ENCODE results near the gene CBY2. TPM values are rescaled to one million over a fixed set of nuclear protein-coding genes. Genes with fewer than 3 reads are reported as not detected.

CBY2 gene
- total RNA-seq, 1 donor from 2014 or later = not detected

DNA sequence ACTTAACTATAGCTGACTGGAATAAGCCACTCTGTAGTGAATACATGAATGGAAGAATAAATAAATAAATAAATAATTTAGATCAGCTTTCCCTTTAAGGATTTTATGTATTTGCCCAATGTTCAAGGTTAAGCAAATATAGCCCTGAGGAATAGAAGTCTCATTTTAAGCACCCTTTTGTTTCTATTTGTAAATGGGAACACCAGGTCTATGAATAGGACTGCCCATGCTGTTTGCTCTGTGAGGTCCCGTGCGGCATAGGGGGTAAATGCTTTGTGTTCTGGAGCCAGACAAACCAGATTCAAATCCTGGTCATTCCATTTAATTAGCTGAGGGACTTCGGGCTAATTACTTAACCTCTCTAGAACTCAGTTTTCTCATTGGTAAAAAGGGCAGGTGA lies 29.3 kb downstream of the CBY2 start:
- Histone ChIP-seq H3K27me3 (ENCODE audit: control insufficient read depth, insufficient read depth, low read length) (peaks cover 5% of the 10 kb centered on the region), H3K36me3 (ENCODE audit: control insufficient read depth, insufficient read depth, low read length) (no peaks in the 10 kb centered on the region), H3K4me3 (ENCODE audit: low read depth, low read length) (no peak overlapping the region)
- no peak for DNase-seq (ENCODE audit: low read depth)
- TF ChIP-seq, protein P1, sequence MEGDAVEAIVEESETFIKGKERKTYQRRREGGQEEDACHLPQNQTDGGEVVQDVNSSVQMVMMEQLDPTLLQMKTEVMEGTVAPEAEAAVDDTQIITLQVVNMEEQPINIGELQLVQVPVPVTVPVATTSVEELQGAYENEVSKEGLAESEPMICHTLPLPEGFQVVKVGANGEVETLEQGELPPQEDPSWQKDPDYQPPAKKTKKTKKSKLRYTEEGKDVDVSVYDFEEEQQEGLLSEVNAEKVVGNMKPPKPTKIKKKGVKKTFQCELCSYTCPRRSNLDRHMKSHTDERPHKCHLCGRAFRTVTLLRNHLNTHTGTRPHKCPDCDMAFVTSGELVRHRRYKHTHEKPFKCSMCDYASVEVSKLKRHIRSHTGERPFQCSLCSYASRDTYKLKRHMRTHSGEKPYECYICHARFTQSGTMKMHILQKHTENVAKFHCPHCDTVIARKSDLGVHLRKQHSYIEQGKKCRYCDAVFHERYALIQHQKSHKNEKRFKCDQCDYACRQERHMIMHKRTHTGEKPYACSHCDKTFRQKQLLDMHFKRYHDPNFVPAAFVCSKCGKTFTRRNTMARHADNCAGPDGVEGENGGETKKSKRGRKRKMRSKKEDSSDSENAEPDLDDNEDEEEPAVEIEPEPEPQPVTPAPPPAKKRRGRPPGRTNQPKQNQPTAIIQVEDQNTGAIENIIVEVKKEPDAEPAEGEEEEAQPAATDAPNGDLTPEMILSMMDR (IDR thresholded peaks at IDR 0.05; ENCODE audit: insufficient read depth, low read length, poor library complexity, severe bottlenecking) = no peak

DNA sequence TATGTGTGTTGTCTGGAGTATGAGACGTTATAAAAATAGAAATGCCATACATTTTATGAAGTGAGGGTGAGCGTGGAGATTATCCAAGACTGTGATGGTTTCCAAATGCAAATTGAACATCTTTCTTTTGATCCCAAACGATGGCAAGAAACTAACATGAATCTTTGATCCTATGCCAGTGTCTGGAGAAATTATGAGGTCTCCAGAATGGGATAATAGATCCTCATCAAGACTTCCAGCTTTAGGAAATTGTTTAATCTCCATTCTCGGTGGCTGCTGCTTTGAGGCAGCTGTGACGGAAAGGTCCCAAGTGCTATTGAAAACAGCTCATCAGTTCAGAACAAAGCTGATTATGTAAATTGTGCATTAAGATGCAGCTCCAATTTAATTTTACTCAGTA lies 30.8 kb downstream of the CBY2 start:
- Histone ChIP-seq H3K27me3 (ENCODE audit: control insufficient read depth, insufficient read depth, low read length) (peaks cover 5% of the 10 kb centered on the region), H3K36me3 (ENCODE audit: control insufficient read depth, insufficient read depth, low read length) (no peaks in the 10 kb centered on the region), H3K4me3 (ENCODE audit: low read depth, low read length) (no peak overlapping the region)
- no peak for DNase-seq (ENCODE audit: low read depth)
- TF ChIP-seq, protein P1 (IDR thresholded peaks at IDR 0.05; ENCODE audit: insufficient read depth, low read length, poor library complexity, severe bottlenecking) = no peak

DNA sequence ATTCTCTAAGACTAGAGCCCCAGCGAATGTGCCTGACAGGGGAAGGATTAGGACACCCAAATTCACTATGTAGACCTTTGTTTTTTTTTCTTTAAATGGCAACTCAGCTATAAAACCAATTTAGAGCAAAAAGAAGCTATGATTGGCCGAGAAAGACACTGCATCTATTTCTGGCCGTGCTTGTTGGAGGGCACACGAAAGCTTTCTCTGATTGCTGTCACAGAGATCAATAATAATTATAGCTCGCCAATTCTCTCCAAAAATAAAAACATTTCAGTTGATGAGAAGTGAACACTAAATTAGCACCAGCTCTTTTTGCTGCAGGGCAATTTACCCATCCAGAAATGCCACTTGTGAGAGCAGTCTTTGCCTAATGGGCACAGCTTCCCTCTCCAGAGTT lies 31.2 kb downstream of the CBY2 start:
- TF ChIP-seq, protein P1 (IDR thresholded peaks at IDR 0.05; ENCODE audit: insufficient read depth, low read length, poor library complexity, severe bottlenecking) = no peak
- DNase-seq (ENCODE audit: low read depth) = no peak
- H3K4me3 ChIP-seq (ENCODE audit: low read depth, low read length) = no peak overlapping the region
- no peaks in the 10 kb centered on the region for H3K36me3 ChIP-seq (ENCODE audit: control insufficient read depth, insufficient read depth, low read length)
- H3K27me3 ChIP-seq (ENCODE audit: control insufficient read depth, insufficient read depth, low read length) = peaks cover 5% of the 10 kb centered on the region

DNA sequence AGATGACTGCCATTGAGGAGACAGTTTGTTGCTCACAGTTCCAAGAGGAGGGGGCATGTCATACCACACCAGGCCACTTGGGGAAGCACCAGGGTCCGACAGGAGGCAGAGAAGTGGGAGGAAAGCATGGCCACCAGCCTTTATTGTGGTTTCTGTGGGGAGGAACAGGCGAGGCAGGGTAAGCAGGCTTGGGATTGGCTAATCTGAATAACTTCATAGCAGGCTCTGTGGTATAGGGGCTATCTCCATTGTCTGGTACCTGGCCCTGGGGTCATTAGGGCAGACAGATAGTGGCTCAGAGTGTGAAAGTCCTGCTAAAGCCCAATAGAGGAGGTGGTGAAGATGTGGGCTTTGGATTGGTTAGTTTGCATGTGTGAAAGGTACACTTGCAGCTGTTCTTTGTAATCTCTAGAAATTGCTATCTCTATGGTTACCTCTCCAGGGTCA lies 35.5 kb downstream of the CBY2 start:
- H3K36me3 ChIP-seq (ENCODE audit: control insufficient read depth, insufficient read depth, low read length) = no peaks in the 10 kb centered on the region
- no peak overlapping the region for H3K4me3 ChIP-seq (ENCODE audit: low read depth, low read length)
- peaks cover 2% of the 10 kb centered on the region for H3K27me3 ChIP-seq (ENCODE audit: control insufficient read depth, insufficient read depth, low read length)
- TF ChIP-seq, protein P1 (IDR thresholded peaks at IDR 0.05; ENCODE audit: insufficient read depth, low read length, poor library complexity, severe bottlenecking) = peak; percentile 38
- no peak for DNase-seq (ENCODE audit: low read depth)

DNA sequence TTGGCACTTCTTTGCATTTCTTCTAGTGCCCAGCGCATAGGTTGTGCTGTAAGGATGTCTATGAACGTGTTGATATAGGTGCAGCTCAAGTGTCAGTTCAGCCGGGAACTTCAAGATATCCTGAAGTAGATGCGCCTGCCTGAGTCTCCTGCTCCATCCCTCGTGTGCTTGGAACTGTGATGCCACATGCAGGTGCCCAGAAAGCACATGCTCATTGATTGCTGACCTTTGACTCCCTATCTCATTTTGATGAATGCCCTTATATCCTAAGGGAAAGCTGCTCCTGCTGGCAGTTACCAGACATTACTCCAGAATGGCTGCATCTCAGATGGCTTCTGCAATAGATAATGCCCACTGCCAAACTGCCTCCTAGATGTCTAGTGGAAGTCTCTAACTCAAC lies 40.9 kb downstream of the CBY2 start:
- no peaks in the 10 kb centered on the region for H3K36me3 ChIP-seq (ENCODE audit: control insufficient read depth, insufficient read depth, low read length)
- H3K4me3 ChIP-seq (ENCODE audit: low read depth, low read length) = no peak overlapping the region
- no peak for DNase-seq (ENCODE audit: low read depth)
- H3K27me3 ChIP-seq (ENCODE audit: control insufficient read depth, insufficient read depth, low read length) = peaks cover 2% of the 10 kb centered on the region
- TF ChIP-seq, protein P1 (IDR thresholded peaks at IDR 0.05; ENCODE audit: insufficient read depth, low read length, poor library complexity, severe bottlenecking) = no peak

DNA sequence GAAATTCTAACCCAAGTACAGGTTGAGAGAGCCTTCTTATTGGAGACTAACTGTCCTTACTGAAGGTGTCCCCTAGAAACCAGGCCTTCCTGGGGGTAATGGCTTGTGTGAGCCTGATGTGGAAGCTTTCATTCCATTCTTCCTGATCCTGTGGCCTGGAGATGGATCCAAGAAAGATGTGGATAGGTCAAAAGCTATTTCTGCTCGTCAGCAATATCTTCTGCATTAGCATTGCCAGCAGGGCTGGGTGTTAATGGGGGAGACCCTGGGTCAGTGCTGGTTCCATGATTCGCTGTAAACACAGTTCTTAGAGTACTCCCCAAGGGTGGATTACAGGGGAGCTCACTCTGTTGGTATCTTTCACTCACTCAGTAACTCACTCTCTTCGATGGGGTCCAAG lies 42.9 kb downstream of the CBY2 start:
- no peaks in the 10 kb centered on the region for H3K36me3 ChIP-seq (ENCODE audit: control insufficient read depth, insufficient read depth, low read length)
- TF ChIP-seq, protein P1 (IDR thresholded peaks at IDR 0.05; ENCODE audit: insufficient read depth, low read length, poor library complexity, severe bottlenecking) = no peak
- H3K4me3 ChIP-seq (ENCODE audit: low read depth, low read length) = no peak overlapping the region
- DNase-seq (ENCODE audit: low read depth) = no peak
- peaks cover 12% of the 10 kb centered on the region for H3K27me3 ChIP-seq (ENCODE audit: control insufficient read depth, insufficient read depth, low read length)
